ENCODE data around the gene BACH2. TPM values are rescaled to one million over a fixed set of nuclear protein-coding genes. Genes with fewer than 3 reads are reported as not detected.

Gene BACH2
- total and polyA plus RNA-seq, 4 donors, result 0.78 to 17.4 (median 3.2) TPM

GRCh38 chr6:90121982-90122381 lies 174.7 kb downstream of the BACH2 start:
- H3K9me3 ChIP-seq (ENCODE audit: control insufficient read depth in 4 of 4, insufficient read depth in 3 of 4, low read length in 3 of 4), result no peaks in the 10 kb centered on the region
- peaks cover 0 to 19% (median 13%) of the 10 kb centered on the region in 5 donors for H3K4me1 ChIP-seq (ENCODE audit: control insufficient read depth in 5 of 5, insufficient read depth in 5 of 5, low read length in 5 of 5)
- no peak for DNase-seq
- H3K36me3 ChIP-seq (ENCODE audit: control insufficient read depth in 4 of 4, insufficient read depth in 4 of 4, low read length in 4 of 4), result no peaks in the 10 kb centered on the region
- H3K4me3 ChIP-seq, result no peak overlapping the region
- no peak overlapping the region for H3K27ac ChIP-seq (ENCODE audit: low read depth in 1 of 2, low read length in 1 of 2)
- TF ChIP-seq, protein P1, sequence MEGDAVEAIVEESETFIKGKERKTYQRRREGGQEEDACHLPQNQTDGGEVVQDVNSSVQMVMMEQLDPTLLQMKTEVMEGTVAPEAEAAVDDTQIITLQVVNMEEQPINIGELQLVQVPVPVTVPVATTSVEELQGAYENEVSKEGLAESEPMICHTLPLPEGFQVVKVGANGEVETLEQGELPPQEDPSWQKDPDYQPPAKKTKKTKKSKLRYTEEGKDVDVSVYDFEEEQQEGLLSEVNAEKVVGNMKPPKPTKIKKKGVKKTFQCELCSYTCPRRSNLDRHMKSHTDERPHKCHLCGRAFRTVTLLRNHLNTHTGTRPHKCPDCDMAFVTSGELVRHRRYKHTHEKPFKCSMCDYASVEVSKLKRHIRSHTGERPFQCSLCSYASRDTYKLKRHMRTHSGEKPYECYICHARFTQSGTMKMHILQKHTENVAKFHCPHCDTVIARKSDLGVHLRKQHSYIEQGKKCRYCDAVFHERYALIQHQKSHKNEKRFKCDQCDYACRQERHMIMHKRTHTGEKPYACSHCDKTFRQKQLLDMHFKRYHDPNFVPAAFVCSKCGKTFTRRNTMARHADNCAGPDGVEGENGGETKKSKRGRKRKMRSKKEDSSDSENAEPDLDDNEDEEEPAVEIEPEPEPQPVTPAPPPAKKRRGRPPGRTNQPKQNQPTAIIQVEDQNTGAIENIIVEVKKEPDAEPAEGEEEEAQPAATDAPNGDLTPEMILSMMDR (IDR thresholded peaks at IDR 0.05; ENCODE audit: control extremely low read depth, extremely low read depth), result no peak
- peaks cover 0 to 36% (median 0%) of the 10 kb centered on the region in 3 donors for H3K27me3 ChIP-seq (ENCODE audit: control insufficient read depth in 3 of 3, insufficient read depth in 3 of 3, low read length in 2 of 3)
- 71 to 86% methylated on average over 4 of the region's 4 CpGs for WGBS, 2 donors
- no peak overlapping the region for H3K9ac ChIP-seq (ENCODE audit: insufficient read depth in 1 of 2, low read length in 2 of 2)
- no peak for ATAC-seq (ENCODE audit: insufficient read depth, low FRiP score)

DNA sequence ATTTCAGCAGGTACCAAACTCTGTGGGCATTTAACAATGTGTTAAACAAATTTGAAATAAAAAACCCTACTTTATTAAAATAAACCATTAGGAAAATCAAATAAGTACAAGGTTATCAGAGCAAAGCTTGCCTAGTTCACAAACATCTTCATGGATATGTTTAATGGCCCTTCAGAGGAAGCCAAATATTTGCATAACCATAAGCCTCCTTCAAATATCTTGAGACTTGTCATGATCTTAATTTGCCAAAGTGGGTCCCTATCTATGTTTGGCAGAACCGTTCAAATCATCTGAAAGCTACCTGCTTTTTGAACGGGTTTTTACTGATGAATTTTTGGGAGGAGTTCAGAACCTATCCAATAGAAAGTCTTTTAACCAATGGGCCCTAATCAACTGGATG lies 176.3 kb downstream of the BACH2 start:
- Histone ChIP-seq H3K9ac (ENCODE audit: insufficient read depth in 1 of 2, low read length in 2 of 2) (no peak overlapping the region), H3K9me3 (ENCODE audit: control insufficient read depth in 4 of 4, insufficient read depth in 3 of 4, low read length in 3 of 4) (no peaks in the 10 kb centered on the region), H3K27ac (ENCODE audit: low read depth in 1 of 2, low read length in 1 of 2) (no peak overlapping the region), H3K4me1 (ENCODE audit: control insufficient read depth in 5 of 5, insufficient read depth in 5 of 5, low read length in 5 of 5) (peaks cover 0 to 7% (median 0%) of the 10 kb centered on the region in 5 donors), H3K4me3 (no peak overlapping the region), H3K27me3 (ENCODE audit: control insufficient read depth in 3 of 3, insufficient read depth in 3 of 3, low read length in 2 of 3) (peaks cover 0 to 30% (median 0%) of the 10 kb centered on the region in 3 donors), H3K36me3 (ENCODE audit: control insufficient read depth in 4 of 4, insufficient read depth in 4 of 4, low read length in 4 of 4) (no peaks in the 10 kb centered on the region)
- WGBS, 2 donors, result 70 to 81% methylated on average over 2 of the region's 2 CpGs
- DNase-seq, result no peak
- ATAC-seq (ENCODE audit: insufficient read depth, low FRiP score), result no peak
- TF ChIP-seq, protein P1 (IDR thresholded peaks at IDR 0.05; ENCODE audit: control extremely low read depth, extremely low read depth), result no peak

DNA sequence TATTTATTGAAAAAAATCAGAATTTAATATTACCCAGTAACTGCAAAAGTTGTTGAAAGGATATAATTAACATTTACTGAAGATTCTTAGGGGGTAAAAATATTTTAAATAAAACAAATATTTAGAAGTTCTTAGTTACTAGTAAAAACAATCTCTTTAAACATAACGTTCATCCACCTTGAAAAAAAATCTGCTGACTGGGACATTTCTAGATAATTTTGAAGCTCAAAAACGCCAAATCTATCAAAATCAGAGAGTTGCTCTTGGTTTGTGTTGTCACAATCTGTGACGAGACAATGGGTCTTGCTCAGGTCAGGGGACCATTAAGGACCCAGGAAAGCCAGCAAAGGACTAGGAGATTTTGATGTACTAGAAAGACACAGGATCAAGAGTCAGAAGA lies 177.0 kb downstream of the BACH2 start:
- H3K27ac ChIP-seq (ENCODE audit: low read depth in 1 of 2, low read length in 1 of 2), result no peak overlapping the region

More for the DNA sequence above, 177.0 kb downstream of the BACH2 start:
- Histone ChIP-seq H3K4me3 (no peak overlapping the region), H3K27me3 (ENCODE audit: control insufficient read depth in 3 of 3, insufficient read depth in 3 of 3, low read length in 2 of 3) (peaks cover 0 to 26% (median 0%) of the 10 kb centered on the region in 3 donors), H3K9me3 (ENCODE audit: control insufficient read depth in 4 of 4, insufficient read depth in 3 of 4, low read length in 3 of 4) (no peaks in the 10 kb centered on the region), H3K9ac (ENCODE audit: insufficient read depth in 1 of 2, low read length in 2 of 2) (no peak overlapping the region), H3K36me3 (ENCODE audit: control insufficient read depth in 4 of 4, insufficient read depth in 4 of 4, low read length in 4 of 4) (no peaks in the 10 kb centered on the region), H3K4me1 (ENCODE audit: control insufficient read depth in 5 of 5, insufficient read depth in 5 of 5, low read length in 5 of 5) (peaks cover 0 to 5% (median 0%) of the 10 kb centered on the region in 5 donors)
- DNase-seq (no peak), ATAC-seq (ENCODE audit: insufficient read depth, low FRiP score) (no peak)
- 81 to 89% methylated on average over 3 of the region's 3 CpGs for WGBS, 2 donors
- TF ChIP-seq, protein P1 (IDR thresholded peaks at IDR 0.05; ENCODE audit: control extremely low read depth, extremely low read depth), result no peak
